Cardiac fibroblast (primary cell): ENCODE results near the gene A2ML1.

Experiments used
- DNase-seq, 2 donors: peaks; one replicate each; pipeline versions ENCODE4 v3.0.0 to v3.0.0-alpha.2; 2010; ENCODE audit warnings: low read depth in 2 of 2
- H3K4me3 ChIP-seq, 2 donors: replicated peaks in 1 of 2; 1 replicate in 1 of 2; 2 replicates in 1 of 2; pipeline ENCODE4 v1.5.1; 2011; ENCODE audit warnings: low read depth in 2 of 2, low read length in 2 of 2, mild to moderate bottlenecking in 2 of 2, moderate library complexity in 1 of 2
- TF ChIP-seq, protein P1 (sequence below): IDR thresholded peaks from one replicate; pipeline ENCODE4 v1.5.1; 2011; ENCODE audit warnings: low read depth, mild to moderate bottlenecking, low read length, inconsistent platforms

A2ML1 gene

DNA sequence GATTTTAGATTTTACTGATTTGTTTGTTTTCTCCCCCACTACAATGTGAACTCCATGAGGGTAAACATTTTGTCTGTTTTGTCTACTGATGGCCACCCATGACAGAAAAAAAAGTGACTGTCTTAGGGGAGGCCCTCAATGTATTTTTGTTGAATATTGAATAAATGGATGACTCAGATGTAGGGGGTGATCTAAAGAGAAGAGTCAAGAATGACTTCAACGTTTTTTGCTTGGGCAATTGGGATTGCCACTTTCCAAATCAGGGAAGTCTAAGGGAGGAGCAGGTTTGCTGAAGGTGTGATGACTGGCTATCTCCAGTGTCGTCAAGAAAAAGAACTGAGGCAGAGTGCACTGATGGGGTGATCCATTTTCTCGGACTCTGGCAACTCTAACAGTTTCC lies 81.2 kb downstream of the A2ML1 start:
- no peak overlapping the region for H3K4me3 ChIP-seq
- TF ChIP-seq, protein P1, sequence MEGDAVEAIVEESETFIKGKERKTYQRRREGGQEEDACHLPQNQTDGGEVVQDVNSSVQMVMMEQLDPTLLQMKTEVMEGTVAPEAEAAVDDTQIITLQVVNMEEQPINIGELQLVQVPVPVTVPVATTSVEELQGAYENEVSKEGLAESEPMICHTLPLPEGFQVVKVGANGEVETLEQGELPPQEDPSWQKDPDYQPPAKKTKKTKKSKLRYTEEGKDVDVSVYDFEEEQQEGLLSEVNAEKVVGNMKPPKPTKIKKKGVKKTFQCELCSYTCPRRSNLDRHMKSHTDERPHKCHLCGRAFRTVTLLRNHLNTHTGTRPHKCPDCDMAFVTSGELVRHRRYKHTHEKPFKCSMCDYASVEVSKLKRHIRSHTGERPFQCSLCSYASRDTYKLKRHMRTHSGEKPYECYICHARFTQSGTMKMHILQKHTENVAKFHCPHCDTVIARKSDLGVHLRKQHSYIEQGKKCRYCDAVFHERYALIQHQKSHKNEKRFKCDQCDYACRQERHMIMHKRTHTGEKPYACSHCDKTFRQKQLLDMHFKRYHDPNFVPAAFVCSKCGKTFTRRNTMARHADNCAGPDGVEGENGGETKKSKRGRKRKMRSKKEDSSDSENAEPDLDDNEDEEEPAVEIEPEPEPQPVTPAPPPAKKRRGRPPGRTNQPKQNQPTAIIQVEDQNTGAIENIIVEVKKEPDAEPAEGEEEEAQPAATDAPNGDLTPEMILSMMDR = no peak
- DNase-seq = no peak

DNA sequence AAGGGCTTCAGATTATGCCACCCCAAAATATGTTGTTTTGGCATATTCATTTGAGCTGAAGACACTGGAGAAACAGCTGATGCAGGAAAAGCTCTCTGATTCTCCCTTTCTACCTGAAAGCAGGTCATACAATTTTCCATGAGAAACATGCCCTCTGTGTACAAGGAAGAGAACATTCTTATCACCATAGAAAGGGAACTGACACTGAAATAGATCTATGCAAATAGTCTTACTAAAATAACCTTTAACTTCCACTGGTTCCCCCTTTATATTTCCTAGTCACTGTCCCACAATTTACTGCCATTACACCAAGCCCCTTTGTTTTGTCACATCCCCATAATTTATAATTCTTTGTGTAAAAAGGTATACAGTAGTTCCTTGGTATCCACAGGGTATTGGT lies 82.2 kb downstream of the A2ML1 start:
- DNase-seq = no peak
- TF ChIP-seq, protein P1 = no peak
- no peak overlapping the region for H3K4me3 ChIP-seq

- H3K4me3 ChIP-seq = no peak overlapping the region
- peak in 1 of 2 donors; percentile 20 for DNase-seq
- TF ChIP-seq, protein P1 = no peak
Measured at GRCh38 chr12:8905546-8905945, 83.1 kb downstream of the A2ML1 start.

DNA sequence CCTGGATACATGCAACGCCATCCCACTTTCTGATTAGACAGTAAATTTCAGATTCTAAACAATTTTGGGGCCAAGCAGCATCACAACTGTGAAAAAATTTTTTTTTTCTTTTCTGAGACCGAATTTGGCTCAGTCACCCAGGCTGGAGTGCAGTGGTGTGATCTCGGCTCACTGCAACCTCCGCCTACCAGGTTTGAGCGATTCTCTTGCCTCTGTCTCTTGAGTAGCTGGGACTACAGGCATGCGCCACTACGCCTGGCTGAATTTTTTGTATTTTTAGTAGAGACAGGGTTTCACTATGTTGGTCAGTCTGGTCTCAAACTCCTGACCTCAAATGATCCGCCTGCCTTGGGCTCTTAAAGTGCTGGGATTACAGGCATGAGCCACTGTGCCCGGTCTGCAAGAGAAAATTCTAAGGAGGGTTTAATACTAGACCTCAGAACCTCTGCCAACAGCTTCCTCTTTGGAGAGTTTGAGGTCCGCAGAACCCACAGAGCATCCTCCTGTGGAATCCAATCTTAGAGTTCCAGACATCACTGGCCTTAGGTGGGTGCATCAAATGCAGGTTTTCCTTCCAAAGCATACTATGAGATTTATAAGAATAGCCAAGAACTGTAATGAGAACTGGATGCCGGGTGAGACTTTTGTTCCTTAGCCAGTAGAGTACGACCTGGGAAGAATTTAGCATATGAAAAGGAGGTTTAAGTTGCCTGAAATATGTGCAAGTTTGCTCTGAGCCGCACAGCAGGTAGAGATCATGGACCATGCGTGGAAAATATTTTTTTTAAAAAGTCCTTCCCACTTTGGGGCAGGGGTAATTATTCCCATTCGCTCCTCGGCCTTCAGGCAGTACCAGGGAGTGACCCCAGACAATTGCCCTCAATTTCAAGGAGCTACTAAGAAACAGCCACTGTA lies 84.1 kb downstream of the A2ML1 start:
- TF ChIP-seq, protein P1 = no peak

DNA sequence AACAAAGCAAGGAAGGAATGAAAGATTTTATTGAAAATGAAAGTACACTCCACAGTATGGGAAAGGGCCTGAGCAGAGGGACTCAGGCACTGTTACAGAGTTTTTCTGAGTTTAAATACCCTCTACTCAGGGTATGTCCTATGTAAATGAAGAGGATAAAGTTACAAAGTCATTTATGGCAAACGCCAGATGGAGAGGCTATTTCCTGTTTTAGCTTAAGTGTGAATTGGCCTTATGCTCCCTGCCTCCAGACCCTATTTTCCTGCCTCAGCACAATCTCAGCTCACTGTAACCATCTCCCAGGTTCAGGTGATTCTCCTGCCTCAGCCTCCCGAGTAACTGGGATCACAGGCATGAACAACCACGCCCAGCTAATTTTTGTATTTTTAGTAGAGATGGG lies 85.1 kb downstream of the A2ML1 start:
- TF ChIP-seq, protein P1 = no peak
- no peak for DNase-seq
- no peak overlapping the region for H3K4me3 ChIP-seq

More for the DNA sequence above, 84.1 kb downstream of the A2ML1 start:
- H3K4me3 ChIP-seq = no peak overlapping the region
- DNase-seq = no peak

- H3K4me3 ChIP-seq = no peak overlapping the region
- TF ChIP-seq, protein P1 = no peak
- DNase-seq = no peak
Measured at GRCh38 chr12:8909752-8910151, 87.3 kb downstream of the A2ML1 start.
